ENCODE data around the gene POLDIP2.

The POLDIP2 gene

GRCh38 chr17:28357061-28357900 is at the start of gene POLDIP2:
Gene POLDIP2, minus strand, starts transcription at chr17:28357527. Its CDS starts 79 bp downstream, at chr17:28357448.
- DNase-seq: peak; percentile 94

DNA sequence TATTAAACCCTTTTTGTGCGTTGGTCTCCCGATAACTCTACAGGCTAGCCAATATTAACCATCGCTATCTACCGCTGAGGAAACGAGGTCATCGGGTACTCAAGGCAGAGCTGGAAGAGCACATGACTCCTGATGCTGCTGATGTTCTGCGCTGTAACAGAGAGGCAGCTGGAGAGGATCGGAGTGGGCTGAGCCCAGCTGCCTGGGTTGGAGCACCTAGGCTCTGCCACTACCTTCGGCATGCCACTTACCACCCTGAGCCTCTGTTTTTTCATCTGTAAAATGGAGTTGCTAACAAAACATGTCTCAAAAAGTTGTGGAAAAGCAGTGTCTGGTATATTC is 49.1 kb upstream of the POLDIP2 start:
- no peak for DNase-seq

- DNase-seq: no peak
Observed at GRCh38 chr17:28405632-28406472, 48.5 kb upstream of the POLDIP2 start, which contains the start of gene SLC46A1. Gene SLC46A1, minus strand, starts transcription at chr17:28406212. Its CDS starts 98 bp downstream, at chr17:28406114.

DNA sequence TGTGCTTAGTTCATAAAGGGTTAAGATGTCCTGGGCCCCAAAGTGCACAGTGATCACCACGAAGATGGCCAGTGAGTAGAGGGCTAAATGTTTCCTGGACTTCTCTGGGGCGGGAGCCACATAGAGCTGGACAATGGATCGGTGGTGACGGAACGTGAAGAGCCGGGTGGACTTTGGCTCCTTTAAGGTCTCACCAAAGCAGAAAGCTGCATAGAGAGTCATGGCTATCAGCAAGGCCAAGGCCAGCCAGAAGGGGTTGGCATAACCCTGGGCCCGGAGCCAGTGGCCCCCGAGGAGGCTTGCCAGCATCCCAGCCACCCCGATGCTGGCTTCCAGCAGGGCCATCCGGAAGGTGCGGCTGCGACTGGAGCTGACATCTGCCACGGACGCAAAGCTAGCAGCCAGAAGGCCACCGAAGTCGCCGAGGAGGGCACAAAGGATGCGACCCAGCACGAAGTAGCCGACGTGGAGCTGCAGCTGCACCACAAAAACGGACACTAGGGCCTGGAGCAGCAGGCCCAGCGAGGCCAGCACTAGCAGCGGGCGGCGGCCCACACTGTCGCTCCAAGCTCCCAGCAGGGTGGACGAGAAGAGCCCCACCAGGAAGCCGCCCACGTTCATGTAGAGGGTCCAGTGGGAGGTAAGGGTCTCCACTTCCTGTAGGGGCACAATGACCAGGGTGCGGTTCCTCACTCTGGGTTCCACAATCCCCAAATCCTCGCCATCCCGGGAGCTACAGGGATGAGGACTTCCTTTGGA is 47.7 kb upstream of the POLDIP2 start:
- no peak for DNase-seq

GRCh38 chr17:28404461-28404811 is 47.1 kb upstream of the POLDIP2 start:
- no peak for DNase-seq

DNA sequence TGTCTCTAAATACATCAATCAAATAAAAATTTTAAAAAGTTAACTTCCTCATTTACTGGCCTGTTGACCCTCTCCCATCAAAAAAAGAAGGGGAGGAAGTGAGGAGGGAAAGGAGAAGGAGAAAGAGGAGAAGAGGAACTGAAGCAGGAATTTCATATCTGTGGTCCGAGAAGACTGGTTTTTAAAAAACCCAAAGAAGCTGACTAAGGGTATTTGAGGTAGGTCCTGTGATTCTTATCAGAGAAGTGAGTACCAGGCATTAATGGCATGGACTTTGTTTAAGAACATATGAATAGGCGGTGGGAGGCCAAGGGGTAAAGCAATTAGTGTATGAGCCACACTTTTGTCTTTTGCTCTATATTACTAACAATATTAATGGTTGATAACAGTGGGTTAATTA is 46.7 kb upstream of the POLDIP2 start:
- no peak for DNase-seq

GRCh38 chr17:28402844-28403243 is 45.5 kb upstream of the POLDIP2 start:
- DNase-seq: no peak

DNA sequence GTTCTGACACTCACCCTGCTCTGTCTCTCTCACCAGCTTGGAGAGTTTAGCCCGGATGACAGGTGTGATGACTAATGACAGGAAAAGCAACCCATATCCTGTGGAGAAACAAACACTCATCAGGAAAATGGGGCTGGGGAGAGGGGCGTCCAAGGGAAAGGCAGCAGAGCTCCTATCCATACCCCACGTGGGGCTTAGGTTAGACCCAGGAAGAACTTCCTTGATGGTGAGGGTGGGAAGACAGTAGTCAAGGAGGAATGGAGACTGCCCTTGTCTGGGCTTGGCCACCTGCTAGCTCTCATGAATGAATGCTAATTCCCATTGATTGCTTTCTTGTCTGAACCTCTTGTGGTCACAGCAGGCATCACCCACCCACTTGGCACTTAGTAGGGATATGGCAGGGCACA is 44.9 kb upstream of the POLDIP2 start:
- no peak for DNase-seq

DNA sequence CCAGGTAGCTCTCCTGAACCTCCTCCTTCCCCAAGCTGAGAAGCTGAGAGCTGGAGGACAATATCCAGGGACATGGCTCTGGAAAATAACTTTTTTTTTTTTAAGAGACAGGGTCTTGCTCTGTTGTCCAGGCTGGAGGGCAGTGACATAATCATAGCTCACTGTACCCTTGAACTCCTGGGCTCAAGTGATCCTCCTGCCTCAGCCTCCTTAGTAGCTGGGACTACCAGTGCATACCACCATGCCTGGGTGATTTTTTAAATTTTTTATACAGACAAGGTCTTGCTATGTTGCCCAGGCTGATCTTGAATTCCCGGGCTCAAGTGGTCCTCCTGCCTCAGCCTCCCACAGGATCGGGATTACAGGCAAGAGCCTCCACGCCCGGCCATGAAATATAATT is 42.5 kb upstream of the POLDIP2 start:
- no peak for DNase-seq

DNA sequence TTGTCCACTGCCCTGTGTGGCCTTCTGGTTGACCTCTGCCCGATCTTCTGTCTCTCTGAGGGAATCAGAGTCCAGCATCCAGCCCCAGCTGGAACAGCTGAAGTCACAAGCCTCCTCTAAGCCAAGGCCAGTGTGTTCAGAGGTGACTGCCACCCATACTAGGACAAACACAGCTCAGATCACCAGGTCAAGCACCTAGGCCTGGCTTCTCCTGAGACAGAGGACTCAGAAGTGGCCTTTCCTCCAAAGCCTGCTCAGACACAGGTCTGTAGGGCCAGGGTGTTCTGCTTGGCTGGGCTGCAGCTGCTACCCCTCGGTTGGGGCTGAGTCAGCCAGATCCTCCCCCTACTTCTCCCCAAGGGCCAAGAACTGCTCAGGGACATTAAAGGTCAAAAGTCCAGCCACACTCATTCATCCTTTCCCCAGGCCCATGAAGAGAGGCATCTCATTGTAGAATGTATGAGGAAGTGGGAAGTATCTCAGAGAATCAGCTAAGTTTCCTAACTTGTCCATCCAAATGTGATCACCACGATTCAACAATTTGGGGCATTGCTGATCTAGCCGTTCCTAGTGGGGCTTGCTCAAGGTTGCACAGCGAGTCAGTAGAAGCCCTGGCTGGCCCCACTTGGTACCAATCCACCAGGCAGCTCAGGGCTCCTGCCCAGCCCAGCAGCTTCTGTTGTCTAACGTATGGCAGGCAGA is 41.1 kb upstream of the POLDIP2 start:
- DNase-seq: no peak

DNA sequence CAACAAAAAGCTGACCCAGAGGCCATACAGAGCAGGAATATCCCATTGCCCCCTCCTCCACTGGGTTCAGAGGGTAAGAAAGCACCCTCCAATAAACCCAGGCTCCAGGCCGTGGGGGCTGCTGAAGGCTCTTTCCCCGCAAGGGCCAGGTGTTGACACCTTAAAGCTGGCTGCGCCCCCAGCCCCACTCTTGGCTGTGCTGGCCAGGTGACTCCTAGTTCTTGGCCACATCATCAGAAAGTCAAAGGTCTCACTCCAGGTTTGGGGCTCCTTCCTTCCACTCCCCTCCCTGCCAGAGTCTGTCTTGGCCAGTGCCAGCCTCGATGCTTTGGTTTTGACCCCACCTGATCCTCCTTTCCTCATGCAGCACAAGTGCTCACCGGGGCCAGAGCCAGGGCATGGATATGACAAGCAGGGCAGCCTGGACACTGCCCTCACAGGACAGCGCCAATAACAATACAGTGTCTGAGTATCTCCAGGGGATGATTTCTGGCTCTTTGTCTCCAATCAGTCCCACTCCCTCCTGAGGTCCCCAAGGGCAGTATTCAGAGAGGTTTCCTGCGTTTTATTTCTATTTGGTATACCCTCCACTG is 40.5 kb upstream of the POLDIP2 start:
- no peak for DNase-seq

GRCh38 chr17:28397275-28397674 is 39.9 kb upstream of the POLDIP2 start:
- no peak for DNase-seq

DNA sequence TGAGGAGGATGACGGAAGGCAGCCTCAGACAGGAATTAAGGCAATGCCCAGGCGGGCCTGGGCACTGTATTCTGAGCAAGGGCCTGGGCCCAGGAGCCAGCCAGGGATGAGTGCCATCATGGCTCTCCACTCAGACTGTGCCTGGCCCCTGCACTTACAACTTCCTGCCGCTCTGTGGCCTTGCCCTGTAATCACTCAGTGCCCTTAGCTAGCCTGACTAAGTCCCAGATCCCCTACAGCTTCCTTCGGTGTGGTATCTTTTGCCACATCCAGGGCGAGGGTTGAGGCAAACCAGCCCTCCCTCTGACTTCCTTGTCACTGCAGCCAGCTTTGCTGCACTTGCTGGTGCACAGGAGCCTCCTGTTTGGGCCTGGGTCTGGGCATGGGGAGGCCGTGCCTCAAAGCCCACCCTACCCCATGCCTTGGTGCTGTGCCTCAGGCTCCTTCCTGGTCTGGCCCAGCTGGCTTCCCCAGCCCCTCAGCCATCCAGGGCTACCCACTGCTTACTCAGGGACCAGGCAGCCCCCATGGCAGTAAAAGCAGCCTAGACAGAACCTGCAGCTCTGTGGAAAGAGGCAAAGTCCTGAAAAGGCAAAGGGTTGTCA is 39.4 kb upstream of the POLDIP2 start:
- no peak for DNase-seq

- DNase-seq: no peak
Observed at GRCh38 chr17:28395968-28396367, 38.6 kb upstream of the POLDIP2 start.

- no peak for DNase-seq
Observed at GRCh38 chr17:28395426-28395825, 38.1 kb upstream of the POLDIP2 start.

DNA sequence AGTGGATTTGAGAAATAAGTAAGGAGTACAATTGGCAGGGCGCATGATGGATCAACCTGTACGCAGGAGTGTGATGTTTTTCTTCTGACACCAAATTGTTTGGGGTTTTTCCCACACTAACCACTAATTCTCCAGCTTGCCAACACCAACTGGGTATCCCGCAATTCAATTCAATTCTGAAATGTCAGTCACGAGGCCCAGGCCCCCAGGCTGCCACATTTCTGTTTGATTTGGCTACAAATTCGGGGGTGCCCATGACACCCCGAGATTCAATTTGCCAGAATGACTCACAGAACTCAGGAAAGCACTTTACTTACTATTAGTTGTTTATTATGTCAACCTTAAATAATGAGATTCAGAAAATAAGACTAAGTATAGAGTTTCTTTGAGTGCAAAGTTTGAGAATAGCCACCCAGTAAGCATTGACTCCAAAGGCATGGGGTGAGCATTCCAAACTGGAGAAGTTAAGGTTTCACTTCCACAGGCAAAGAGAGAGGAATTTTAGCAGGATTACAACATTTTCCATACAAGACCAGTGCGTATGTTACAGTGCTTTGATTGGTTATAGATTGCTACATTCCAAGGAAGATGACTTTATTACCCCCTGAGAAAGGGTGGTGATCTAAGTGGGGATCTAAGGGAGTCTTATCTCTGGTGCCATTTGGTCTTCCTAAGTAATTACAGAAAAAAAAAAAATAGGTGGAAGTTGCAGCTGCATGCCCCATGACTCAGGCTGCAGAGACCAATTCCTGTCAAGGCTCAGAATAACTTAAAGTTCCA is 37.2 kb upstream of the POLDIP2 start:
- peak; percentile 55 for DNase-seq

DNA sequence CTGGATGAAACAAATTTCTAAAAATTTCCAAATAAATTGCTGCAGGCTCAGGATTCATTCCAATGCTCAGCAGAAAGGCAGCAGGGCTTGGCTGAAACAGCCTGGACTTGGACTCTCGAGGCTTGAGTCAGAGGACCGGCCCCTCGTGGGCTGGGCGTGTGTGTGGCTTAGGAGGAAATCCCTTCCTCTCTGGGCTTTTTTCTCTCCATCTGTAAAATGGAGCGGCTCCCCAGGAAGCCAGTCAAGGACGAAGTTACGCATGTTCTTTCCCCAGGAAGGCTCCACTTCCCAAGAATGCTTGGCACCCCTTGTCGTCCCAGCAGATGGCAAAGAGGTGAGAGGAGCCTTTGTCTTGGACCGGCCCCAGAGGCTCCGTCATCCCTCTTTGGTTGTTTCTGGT is 35.2 kb upstream of the POLDIP2 start:
- no peak for DNase-seq

DNA sequence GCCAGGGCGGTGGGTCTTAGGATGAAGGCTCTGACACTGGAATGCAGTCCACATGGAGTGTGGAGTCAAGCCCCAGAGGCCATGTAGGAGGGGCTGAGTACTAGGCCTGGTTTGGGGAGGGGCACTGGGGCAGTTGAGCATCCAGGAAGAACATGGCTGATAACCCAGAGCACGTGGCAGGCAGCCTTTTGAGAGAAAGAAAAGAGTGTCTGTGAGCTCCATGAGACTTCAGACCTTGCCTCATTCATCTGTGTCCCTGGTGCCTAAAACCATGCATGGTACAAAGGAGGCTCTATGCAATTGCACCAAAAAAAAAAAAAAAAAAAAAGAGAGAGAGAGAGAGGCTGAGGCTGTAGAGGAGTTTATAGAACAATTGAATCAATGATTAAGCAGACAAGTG is 34.1 kb upstream of the POLDIP2 start:
- DNase-seq: no peak

GRCh38 chr17:28390984-28391383 is 33.7 kb upstream of the POLDIP2 start:
- no peak for DNase-seq

DNA sequence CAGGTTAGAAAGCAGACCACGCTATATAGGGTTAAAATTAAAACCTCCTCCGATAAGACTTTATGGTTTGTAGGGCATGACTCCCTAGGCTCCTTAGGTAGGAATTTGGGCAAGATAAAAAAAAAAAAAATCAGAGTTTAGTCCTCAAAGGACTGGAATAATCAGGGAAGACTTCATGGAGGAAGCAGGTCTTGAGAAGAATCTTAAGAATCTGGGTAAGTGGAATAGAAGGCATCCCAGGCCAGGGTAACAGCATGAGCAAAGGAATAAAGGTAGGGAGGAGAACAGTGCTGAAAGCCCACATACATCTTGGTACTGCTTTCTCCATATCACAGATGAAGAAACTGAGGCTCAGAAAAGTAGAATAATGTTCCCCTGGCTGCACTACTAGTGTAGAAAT is 33.2 kb upstream of the POLDIP2 start:
- no peak for DNase-seq

GRCh38 chr17:28390141-28390540 is 32.8 kb upstream of the POLDIP2 start:
- DNase-seq: no peak

All from fibroblast of skin of right quadriceps (primary cell).